Uterus (tissue), 2 donors: ENCODE data around the gene PYROXD2.

Experiments used
- CTCF ChIP-seq, 4 experiments: fragments of 200-600 bp in 2 of 4; fragments of 450-650 bp in 2 of 4; sonication (generic) in 2 of 4; IDR thresholded peaks; one replicate each; pipeline ENCODE4 v1.5.1; 2016 to 2019; ENCODE audit warnings: antibody characterized with exemption in 4 of 4, mild to moderate bottlenecking in 2 of 4, moderate library complexity in 1 of 4
- POLR2A ChIP-seq, 2 donors: fragments of 450-650 bp; IDR thresholded peaks; one replicate each; pipeline ENCODE4 v1.6.1; 2016; ENCODE audit warnings: antibody characterized with exemption in 2 of 2, mild to moderate bottlenecking in 1 of 2, moderate library complexity in 1 of 2

GRCh38 chr10:98407744-98408241, 7.2 kb downstream of the PYROXD2 start:
- TF ChIP-seq POLR2A (IDR thresholded peaks at IDR 0.05) (no peak), CTCF (IDR thresholded peaks at IDR 0.05) (no peak)
